Liver (tissue), 9 donors: ENCODE results near the gene SLIT1. TPM values are rescaled to one million over a fixed set of nuclear protein-coding genes. Genes with fewer than 3 reads are reported as not detected.

Source experiments
- DNase-seq: peaks from one replicate; pipeline ENCODE4 v3.0.0-alpha.2; 2017; ENCODE audit warnings: low spot score
- H3K27ac ChIP-seq, 2 donors: one replicate each; pipeline ENCODE4 v1.7.0; 2013; ENCODE audit warnings: inconsistent platforms in 2 of 2, low read length in 2 of 2, control low read depth in 1 of 2, low read depth in 1 of 2, mild to moderate bottlenecking in 1 of 2
- H3K27me3 ChIP-seq, 4 donors: one replicate each; pipeline versions ENCODE4 v1.6.1 to v1.7.0; 2013; ENCODE audit warnings: low read length in 3 of 4, inconsistent platforms in 1 of 4, mild to moderate bottlenecking in 1 of 4, moderate library complexity in 1 of 4; ENCODE audit not compliant: control insufficient read depth in 4 of 4, insufficient read depth in 4 of 4
- H3K36me3 ChIP-seq, 4 donors: one replicate each; pipeline versions ENCODE4 v1.6.1 to v1.7.0; 2013; ENCODE audit warnings: low read length in 3 of 4, mild to moderate bottlenecking in 3 of 4, low read depth in 1 of 4, moderate library complexity in 1 of 4; ENCODE audit not compliant: control insufficient read depth in 4 of 4, insufficient read depth in 3 of 4
- H3K4me1 ChIP-seq, 4 donors: one replicate each; pipeline versions ENCODE4 v1.6.1 to v1.7.0; 2013; ENCODE audit warnings: low read length in 3 of 4, mild to moderate bottlenecking in 3 of 4, moderate library complexity in 1 of 4; ENCODE audit not compliant: control insufficient read depth in 4 of 4, insufficient read depth in 4 of 4
- H3K4me3 ChIP-seq, 3 donors: one replicate each; pipeline versions ENCODE4 v1.6.1 to v1.7.0; 2013; ENCODE audit warnings: low read length in 3 of 3, control low read depth in 1 of 3, low read depth in 1 of 3, mild to moderate bottlenecking in 1 of 3
- H3K9ac ChIP-seq, 2 donors: one replicate each; pipeline ENCODE4 v1.7.0; 2013; ENCODE audit warnings: low read length in 2 of 2, mild to moderate bottlenecking in 2 of 2, moderate library complexity in 2 of 2, control low read depth in 1 of 2, low read depth in 1 of 2
- H3K9me3 ChIP-seq, 4 donors: one replicate each; pipeline versions ENCODE4 v1.6.1 to v1.7.0; 2013; ENCODE audit warnings: low read length in 3 of 4; ENCODE audit not compliant: control insufficient read depth in 4 of 4
- ATF3 ChIP-seq: IDR thresholded peaks from 2 replicates; pipeline ENCODE4 v1.6.1; 2016; ENCODE audit warnings: antibody characterized with exemption
- EGR1 ChIP-seq, 2 donors: IDR thresholded peaks; 2 replicates each; pipeline ENCODE4 v1.6.1; 2016 to 2018; ENCODE audit warnings: antibody characterized with exemption in 2 of 2, low read depth in 2 of 2
- FOXA1 ChIP-seq: IDR thresholded peaks from 2 replicates; pipeline ENCODE4 v1.6.1; 2016; ENCODE audit warnings: antibody characterized with exemption
- FOXA2 ChIP-seq: IDR thresholded peaks from 2 replicates; pipeline ENCODE4 v1.6.1; 2016; ENCODE audit warnings: antibody characterized with exemption
- GABPA ChIP-seq, 2 donors: IDR thresholded peaks in 1 of 2; conservative IDR thresholded peaks in 1 of 2; 2 replicates each; pipeline ENCODE4 v1.6.1; 2016; ENCODE audit warnings: antibody characterized with exemption in 2 of 2, mild to moderate bottlenecking in 1 of 2, moderate library complexity in 1 of 2
- HNF4A ChIP-seq, 2 donors: conservative IDR thresholded peaks; 2 replicates each; pipeline ENCODE4 v1.6.1; 2016; ENCODE audit warnings: antibody characterized with exemption in 2 of 2, mild to moderate bottlenecking in 2 of 2
- HNF4G ChIP-seq: IDR thresholded peaks from 2 replicates; pipeline ENCODE4 v1.6.1; 2016; ENCODE audit warnings: antibody characterized with exemption
- JUND ChIP-seq, 2 donors: IDR thresholded peaks; 2 replicates each; pipeline ENCODE4 v1.6.1; 2016; ENCODE audit warnings: antibody characterized with exemption in 2 of 2
- NR2F2 ChIP-seq: IDR thresholded peaks from 2 replicates; pipeline ENCODE4 v1.6.1; 2016; ENCODE audit warnings: antibody characterized with exemption
- RAD21 ChIP-seq, 2 donors: IDR thresholded peaks; 2 replicates each; pipeline ENCODE4 v1.6.1; 2016; ENCODE audit warnings: antibody characterized with exemption in 2 of 2, mild to moderate bottlenecking in 2 of 2
- RXRA ChIP-seq, 2 donors: IDR thresholded peaks; 2 replicates each; pipeline ENCODE4 v1.6.1; 2017 to 2018; ENCODE audit warnings: antibody characterized with exemption in 2 of 2, mild to moderate bottlenecking in 1 of 2
- SP1 ChIP-seq: IDR thresholded peaks from 2 replicates; pipeline ENCODE4 v1.6.1; 2018; ENCODE audit warnings: antibody characterized with exemption, mild to moderate bottlenecking
- TAF1 ChIP-seq: conservative IDR thresholded peaks from 2 replicates; pipeline ENCODE4 v1.6.1; 2016; ENCODE audit warnings: antibody characterized with exemption, mild to moderate bottlenecking
- YY1 ChIP-seq: IDR thresholded peaks from 2 replicates; pipeline ENCODE4 v1.6.1; 2016; ENCODE audit warnings: antibody characterized with exemption, mild to moderate bottlenecking
- ZBTB33 ChIP-seq: IDR thresholded peaks from 2 replicates; pipeline ENCODE4 v1.6.1; 2016; ENCODE audit warnings: antibody characterized with exemption
- WGBS: extraction: QIAGEN DNeasy Blood & Tissue Kit; methylation state at CpG from one replicate; pipeline ENCODE4 v1.1.7; 2013; 5-methylcytosine and 5-hydroxymethylcytosine counted together
- polyA plus RNA-seq, 2 donors: library from polyadenylated mRNA; stranded (reverse) in 1 of 2; unstranded in 1 of 2; fragments of 200-250 nt in 1 of 2; fragments of >200 nt in 1 of 2; fragmentation: Nextera tagmentation in 1 of 2; extraction: Ambion mirVana in 1 of 2; gene quantifications; one replicate each; pipeline versions ENCODE4 v1.2.1 to v1.2.3, GENCODE V29; 2013 to 2015
- total RNA-seq, 2 donors: library from RNA; depleted of rRNA; stranded (reverse); fragments of >200 nt; gene quantifications; one replicate each; pipeline ENCODE4 v1.2.3, GENCODE V29; 2014
- TF ChIP-seq, protein P1 (sequence below): IDR thresholded peaks from 2 replicates; pipeline ENCODE4 v1.6.1; 2016; ENCODE audit warnings: antibody characterized with exemption, mild to moderate bottlenecking
- TF ChIP-seq, protein P2 (sequence below): fragments of 150-350 bp; IDR thresholded peaks from 2 replicates; pipeline ENCODE4 v1.5.1; 2017; ENCODE audit warnings: improper control_type of control experiment, low read depth, low read length; ENCODE audit not compliant: missing input control
- TF ChIP-seq, protein P3 (sequence below): IDR thresholded peaks from 2 replicates; pipeline ENCODE4 v1.6.1; 2016; ENCODE audit warnings: antibody characterized with exemption
- donor health status: healthy.
- donor health status: healthy.
- donor health status: healthy.
- donor health status: healthy.
- donor health status: healthy.

Gene SLIT1
- total and polyA plus RNA-seq, 4 donors, result under 0.01 to 0.14 (median 0.06) TPM

- no peaks in the 10 kb centered on the region for H3K36me3 ChIP-seq
- 84% methylated on average over 6 of the region's 6 CpGs for WGBS
- H3K27ac ChIP-seq, result no peak overlapping the region
- no peak for DNase-seq
- H3K9me3 ChIP-seq, result no peaks in the 10 kb centered on the region
- no peak overlapping the region for H3K9ac ChIP-seq
- no peak overlapping the region for H3K4me3 ChIP-seq
- no peaks in the 10 kb centered on the region for H3K4me1 ChIP-seq
- TF ChIP-seq ZBTB33 (no peak), RAD21 (IDR thresholded peaks at IDR 0.05) (no peak), JUND (IDR thresholded peaks at IDR 0.05) (no peak), TAF1 (no peak), FOXA2 (no peak), ATF3 (no peak), GABPA (IDR thresholded peaks at IDR 0.05 in 1 of 2, conservative IDR thresholded peaks at IDR 0.05 in 1 of 2) (no peak), EGR1 (IDR thresholded peaks at IDR 0.05; ENCODE audit: low read depth in 2 of 2) (no peak)
- TF ChIP-seq, protein P1, sequence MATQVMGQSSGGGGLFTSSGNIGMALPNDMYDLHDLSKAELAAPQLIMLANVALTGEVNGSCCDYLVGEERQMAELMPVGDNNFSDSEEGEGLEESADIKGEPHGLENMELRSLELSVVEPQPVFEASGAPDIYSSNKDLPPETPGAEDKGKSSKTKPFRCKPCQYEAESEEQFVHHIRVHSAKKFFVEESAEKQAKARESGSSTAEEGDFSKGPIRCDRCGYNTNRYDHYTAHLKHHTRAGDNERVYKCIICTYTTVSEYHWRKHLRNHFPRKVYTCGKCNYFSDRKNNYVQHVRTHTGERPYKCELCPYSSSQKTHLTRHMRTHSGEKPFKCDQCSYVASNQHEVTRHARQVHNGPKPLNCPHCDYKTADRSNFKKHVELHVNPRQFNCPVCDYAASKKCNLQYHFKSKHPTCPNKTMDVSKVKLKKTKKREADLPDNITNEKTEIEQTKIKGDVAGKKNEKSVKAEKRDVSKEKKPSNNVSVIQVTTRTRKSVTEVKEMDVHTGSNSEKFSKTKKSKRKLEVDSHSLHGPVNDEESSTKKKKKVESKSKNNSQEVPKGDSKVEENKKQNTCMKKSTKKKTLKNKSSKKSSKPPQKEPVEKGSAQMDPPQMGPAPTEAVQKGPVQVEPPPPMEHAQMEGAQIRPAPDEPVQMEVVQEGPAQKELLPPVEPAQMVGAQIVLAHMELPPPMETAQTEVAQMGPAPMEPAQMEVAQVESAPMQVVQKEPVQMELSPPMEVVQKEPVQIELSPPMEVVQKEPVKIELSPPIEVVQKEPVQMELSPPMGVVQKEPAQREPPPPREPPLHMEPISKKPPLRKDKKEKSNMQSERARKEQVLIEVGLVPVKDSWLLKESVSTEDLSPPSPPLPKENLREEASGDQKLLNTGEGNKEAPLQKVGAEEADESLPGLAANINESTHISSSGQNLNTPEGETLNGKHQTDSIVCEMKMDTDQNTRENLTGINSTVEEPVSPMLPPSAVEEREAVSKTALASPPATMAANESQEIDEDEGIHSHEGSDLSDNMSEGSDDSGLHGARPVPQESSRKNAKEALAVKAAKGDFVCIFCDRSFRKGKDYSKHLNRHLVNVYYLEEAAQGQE, result no peak
- no peaks in the 10 kb centered on the region for H3K27me3 ChIP-seq
Observed at GRCh38 chr10:97139651-97140048, 46.1 kb downstream of the SLIT1 start.

GRCh38 chr10:97138846-97139245 is 46.9 kb downstream of the SLIT1 start:
- no peak for DNase-seq
- H3K27me3 ChIP-seq, result no peaks in the 10 kb centered on the region
- H3K4me1 ChIP-seq, result no peaks in the 10 kb centered on the region
- H3K36me3 ChIP-seq, result no peaks in the 10 kb centered on the region
- no peak overlapping the region for H3K4me3 ChIP-seq
- H3K27ac ChIP-seq, result no peak overlapping the region
- no peaks in the 10 kb centered on the region for H3K9me3 ChIP-seq
- no peak for TF ChIP-seq EGR1 (IDR thresholded peaks at IDR 0.05; ENCODE audit: low read depth in 2 of 2)
- TF ChIP-seq, protein P2, sequence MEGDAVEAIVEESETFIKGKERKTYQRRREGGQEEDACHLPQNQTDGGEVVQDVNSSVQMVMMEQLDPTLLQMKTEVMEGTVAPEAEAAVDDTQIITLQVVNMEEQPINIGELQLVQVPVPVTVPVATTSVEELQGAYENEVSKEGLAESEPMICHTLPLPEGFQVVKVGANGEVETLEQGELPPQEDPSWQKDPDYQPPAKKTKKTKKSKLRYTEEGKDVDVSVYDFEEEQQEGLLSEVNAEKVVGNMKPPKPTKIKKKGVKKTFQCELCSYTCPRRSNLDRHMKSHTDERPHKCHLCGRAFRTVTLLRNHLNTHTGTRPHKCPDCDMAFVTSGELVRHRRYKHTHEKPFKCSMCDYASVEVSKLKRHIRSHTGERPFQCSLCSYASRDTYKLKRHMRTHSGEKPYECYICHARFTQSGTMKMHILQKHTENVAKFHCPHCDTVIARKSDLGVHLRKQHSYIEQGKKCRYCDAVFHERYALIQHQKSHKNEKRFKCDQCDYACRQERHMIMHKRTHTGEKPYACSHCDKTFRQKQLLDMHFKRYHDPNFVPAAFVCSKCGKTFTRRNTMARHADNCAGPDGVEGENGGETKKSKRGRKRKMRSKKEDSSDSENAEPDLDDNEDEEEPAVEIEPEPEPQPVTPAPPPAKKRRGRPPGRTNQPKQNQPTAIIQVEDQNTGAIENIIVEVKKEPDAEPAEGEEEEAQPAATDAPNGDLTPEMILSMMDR, result no peak
- no peak for TF ChIP-seq YY1
- no peak for TF ChIP-seq FOXA1
- TF ChIP-seq, protein P1, result no peak
- TF ChIP-seq RAD21 (IDR thresholded peaks at IDR 0.05), result no peak
- TF ChIP-seq, protein P3, sequence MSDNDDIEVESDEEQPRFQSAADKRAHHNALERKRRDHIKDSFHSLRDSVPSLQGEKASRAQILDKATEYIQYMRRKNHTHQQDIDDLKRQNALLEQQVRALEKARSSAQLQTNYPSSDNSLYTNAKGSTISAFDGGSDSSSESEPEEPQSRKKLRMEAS, result no peak
- no peak for TF ChIP-seq RXRA (IDR thresholded peaks at IDR 0.05)
- no peak for TF ChIP-seq SP1
- no peak for TF ChIP-seq ATF3
- no peak for TF ChIP-seq FOXA2
- no peak for TF ChIP-seq TAF1
- no peak for TF ChIP-seq HNF4G
- TF ChIP-seq HNF4A (conservative IDR thresholded peaks at IDR 0.05), result no peak
- no peak for TF ChIP-seq ZBTB33
- no peak for TF ChIP-seq NR2F2
- no peak for TF ChIP-seq JUND (IDR thresholded peaks at IDR 0.05)
- TF ChIP-seq GABPA (IDR thresholded peaks at IDR 0.05 in 1 of 2, conservative IDR thresholded peaks at IDR 0.05 in 1 of 2), result no peak
- H3K9ac ChIP-seq, result no peak overlapping the region
- WGBS, result 87% methylated on average over 7 of the region's 7 CpGs
